Ishikawa (cell line): ENCODE results near the gene SSMEM1.
A peak's percentile ranks its signal among the peaks of the same experiment; 100 is the strongest.

Experiments used
- CEBPB ChIP-seq: IDR thresholded peaks from 2 replicates; pipeline ENCODE4 v1.6.1; 2012
- CREB1 ChIP-seq: IDR thresholded peaks from 2 replicates; pipeline ENCODE4 v1.6.1; 2012; ENCODE audit warnings: low read depth
- EGR1 ChIP-seq: IDR thresholded peaks from 2 replicates; pipeline ENCODE4 v1.6.1; 2012
- EP300 ChIP-seq: IDR thresholded peaks from 2 replicates; pipeline ENCODE4 v1.6.1; 2012; ENCODE audit warnings: borderline replicate concordance
- FOXM1 ChIP-seq: IDR thresholded peaks from 2 replicates; pipeline ENCODE4 v1.6.1; 2012; ENCODE audit warnings: low read depth, borderline replicate concordance
- MAX ChIP-seq: IDR thresholded peaks from 2 replicates; pipeline ENCODE4 v1.6.1; 2012
- NFIC ChIP-seq: IDR thresholded peaks from 2 replicates; pipeline ENCODE4 v1.6.1; 2012
- RAD21 ChIP-seq: IDR thresholded peaks from 2 replicates; pipeline ENCODE4 v1.6.1; 2012; ENCODE audit warnings: low read depth
- REST ChIP-seq: IDR thresholded peaks from 2 replicates; pipeline ENCODE4 v1.6.1; 2012; ENCODE audit warnings: low read depth, mild to moderate bottlenecking
- TAF1 ChIP-seq: IDR thresholded peaks from 2 replicates; pipeline ENCODE4 v1.6.1; 2012; ENCODE audit warnings: low read depth, mild to moderate bottlenecking
- TCF12 ChIP-seq: IDR thresholded peaks from 2 replicates; pipeline ENCODE4 v1.6.1; 2012; ENCODE audit warnings: low read depth
- TEAD4 ChIP-seq: IDR thresholded peaks from 2 replicates; pipeline ENCODE4 v1.6.1; 2012
- USF1 ChIP-seq: IDR thresholded peaks from 2 replicates; pipeline ENCODE4 v1.6.1; 2012
- YY1 ChIP-seq: IDR thresholded peaks from 2 replicates; pipeline ENCODE4 v1.6.1; 2012; ENCODE audit warnings: low read depth
- ZBTB7A ChIP-seq: IDR thresholded peaks from 2 replicates; pipeline ENCODE4 v1.6.1; 2012; ENCODE audit warnings: low read depth

The SSMEM1 gene

GRCh38 chr7:130205084-130205947 is 2.3 kb upstream of the SSMEM1 start, which contains the start of gene TMEM209:
Gene TMEM209, minus strand, starts transcription at chr7:130205406. Its CDS starts 31 bp downstream, at chr7:130205375.
- 0 out of 2 replicates have a peak, but pooled peaks have one; percentile 16 for TF ChIP-seq EP300
- peak; percentile 71 for TF ChIP-seq YY1
- no peak for TF ChIP-seq ZBTB7A
- TF ChIP-seq TCF12, result peak; percentile 28; the same call in 1 of the 2 replicates
- no peak for TF ChIP-seq USF1
- peak; percentile 69 for TF ChIP-seq MAX
- TF ChIP-seq TAF1, result peak; percentile 92

GRCh38 chr7:130207033-130207432 is 627 bp upstream of the SSMEM1 start:
- TF ChIP-seq NFIC (no peak), ZBTB7A (no peak), RAD21 (no peak), TEAD4 (no peak)

GRCh38 chr7:130208516-130208915 is 856 bp downstream of the SSMEM1 start:
- TF ChIP-seq MAX (no peak), TCF12 (no peak), CEBPB (no peak), FOXM1 (no peak), TAF1 (no peak), EP300 (no peak), CREB1 (no peak), NFIC (no peak), ZBTB7A (no peak), TEAD4 (no peak), REST (no peak), RAD21 (no peak), USF1 (no peak), EGR1 (no peak), YY1 (no peak)

GRCh38 chr7:130210181-130210935 is 2.7 kb downstream of the SSMEM1 start:
- TF ChIP-seq FOXM1 (no peak), RAD21 (no peak), EP300 (no peak), EGR1 (no peak), CEBPB (no peak), CREB1 (no peak), TEAD4 (no peak), TCF12 (no peak), MAX (no peak), ZBTB7A (no peak), YY1 (no peak), NFIC (no peak)

GRCh38 chr7:130213828-130214227 is 6.2 kb downstream of the SSMEM1 start:
- TF ChIP-seq CEBPB, result no peak
- TF ChIP-seq FOXM1, result no peak
- TF ChIP-seq NFIC, result no peak
- TF ChIP-seq ZBTB7A, result no peak
- no peak for TF ChIP-seq MAX
- TF ChIP-seq EP300, result no peak
- TF ChIP-seq YY1, result no peak
- TF ChIP-seq RAD21, result no peak
- no peak for TF ChIP-seq REST
- TF ChIP-seq USF1, result no peak
- no peak for TF ChIP-seq TEAD4
- TF ChIP-seq EGR1, result no peak
- no peak for TF ChIP-seq TCF12
- no peak for TF ChIP-seq CREB1
- no peak for TF ChIP-seq TAF1
